Activated T-helper 1 cell treated with Interleukin-2 at 50 U/mL for 16 hours (primary cell): ENCODE measurements around the gene PTTG1IP.

Experiments
- DNase-seq: peaks from one replicate; pipeline ENCODE4 v3.0.0-alpha.2; 2020; ENCODE audit warnings: low read depth

PTTG1IP gene

DNA sequence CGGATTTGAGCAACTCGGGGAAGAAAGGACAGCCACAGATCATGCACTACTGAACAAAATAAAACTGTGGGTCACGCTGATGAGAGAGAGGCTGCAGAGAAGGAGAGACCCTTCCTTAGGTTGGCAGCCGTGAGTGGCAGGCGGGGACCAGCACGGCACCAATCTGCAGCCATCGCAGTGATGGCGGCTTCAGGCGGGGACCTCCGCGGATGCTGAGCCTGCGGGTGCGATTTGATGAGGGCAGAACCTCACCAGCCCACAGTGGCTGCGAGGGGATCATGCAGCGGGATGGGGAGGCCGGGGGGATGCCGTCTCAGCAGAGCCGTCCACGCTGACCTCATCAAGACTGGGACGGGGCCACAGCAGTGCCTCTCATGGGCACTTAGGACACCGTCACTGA is 35.4 kb upstream of the PTTG1IP start:
- DNase-seq = no peak

DNA sequence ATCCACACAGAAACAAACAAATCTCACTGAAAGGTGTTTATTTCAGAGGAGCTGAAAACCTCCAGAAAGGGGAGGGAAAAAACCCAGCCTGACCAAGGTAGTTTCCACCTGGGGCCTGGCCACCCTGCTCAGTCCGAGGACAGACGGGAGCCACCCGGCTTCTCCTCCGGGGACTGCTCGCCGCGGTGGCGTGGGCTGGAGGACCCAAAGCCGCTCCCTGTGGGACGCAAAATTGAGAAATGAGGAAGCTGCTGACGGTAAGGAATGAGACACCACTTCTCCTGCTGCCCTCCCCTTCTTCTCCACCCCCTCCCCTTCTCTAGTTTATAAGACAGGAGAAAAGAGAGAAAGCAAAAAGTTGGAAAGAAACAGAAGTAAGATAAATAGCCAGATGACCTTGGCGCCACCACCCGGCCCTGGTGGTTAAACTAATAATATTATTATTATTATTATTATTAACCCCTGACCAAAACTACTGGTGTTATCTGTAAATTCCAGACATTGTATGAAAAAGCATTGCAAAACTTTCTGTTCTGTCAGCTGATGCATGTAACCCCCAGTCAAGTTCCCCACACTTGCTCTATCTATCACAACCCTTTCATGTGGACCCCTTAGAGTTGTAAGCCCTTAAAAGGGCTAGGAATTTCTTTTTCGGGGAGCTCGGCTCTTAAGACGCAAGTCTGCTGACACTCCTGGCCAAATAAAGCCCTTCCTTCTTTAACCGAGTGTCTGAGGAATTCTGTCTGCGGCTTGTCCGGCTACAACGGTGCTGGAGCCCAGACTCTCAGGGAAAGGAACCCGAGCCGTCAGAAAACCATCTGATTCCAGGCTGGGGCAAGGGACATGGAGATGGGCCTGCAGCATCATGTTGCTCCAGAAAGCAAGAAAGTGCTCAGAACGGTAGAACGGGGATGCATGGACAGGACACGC is 34.7 kb upstream of the PTTG1IP start:
- no peak for DNase-seq

DNA sequence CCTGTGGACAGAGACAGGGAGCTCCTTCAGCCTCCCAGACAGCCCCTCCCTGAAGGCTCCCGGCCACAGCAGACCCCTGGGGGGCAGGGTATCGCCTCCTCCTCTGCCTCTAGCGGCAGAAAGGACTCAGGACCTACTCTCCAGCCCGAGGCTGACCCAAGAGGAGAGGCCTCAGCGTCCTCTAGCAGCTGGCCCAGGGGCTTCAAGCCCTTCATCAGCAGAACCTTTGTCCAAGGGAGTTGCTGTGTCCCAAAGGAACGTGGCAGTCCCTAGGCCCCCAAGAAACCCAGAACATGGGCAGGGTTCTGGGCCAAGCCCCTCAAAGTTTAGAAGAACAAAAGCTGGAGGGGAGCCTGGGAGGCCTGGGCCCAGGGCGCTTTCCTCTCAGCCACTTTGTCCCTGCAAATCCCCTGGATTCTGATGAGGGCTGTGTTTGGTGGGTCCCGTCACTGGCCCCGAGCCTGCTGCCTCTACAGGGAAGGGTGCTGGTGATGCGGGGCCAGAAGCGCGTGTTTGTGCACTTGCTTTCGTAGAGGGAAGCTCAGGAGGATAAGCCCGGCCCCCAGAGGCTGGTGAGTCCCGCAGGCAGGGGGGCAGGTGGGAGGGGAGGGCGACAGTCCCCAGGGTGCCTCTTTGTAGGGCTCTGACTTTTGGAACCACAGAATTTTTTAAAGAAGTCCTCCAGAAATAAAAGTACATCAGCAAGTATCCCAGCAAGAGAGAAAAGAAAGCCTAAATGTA is 33.9 kb upstream of the PTTG1IP start:
- no peak for DNase-seq

GRCh38 chr21:44905728-44906090 is 32.2 kb upstream of the PTTG1IP start:
- DNase-seq = no peak

GRCh38 chr21:44905016-44905727 is 31.7 kb upstream of the PTTG1IP start:
- DNase-seq = no peak

DNA sequence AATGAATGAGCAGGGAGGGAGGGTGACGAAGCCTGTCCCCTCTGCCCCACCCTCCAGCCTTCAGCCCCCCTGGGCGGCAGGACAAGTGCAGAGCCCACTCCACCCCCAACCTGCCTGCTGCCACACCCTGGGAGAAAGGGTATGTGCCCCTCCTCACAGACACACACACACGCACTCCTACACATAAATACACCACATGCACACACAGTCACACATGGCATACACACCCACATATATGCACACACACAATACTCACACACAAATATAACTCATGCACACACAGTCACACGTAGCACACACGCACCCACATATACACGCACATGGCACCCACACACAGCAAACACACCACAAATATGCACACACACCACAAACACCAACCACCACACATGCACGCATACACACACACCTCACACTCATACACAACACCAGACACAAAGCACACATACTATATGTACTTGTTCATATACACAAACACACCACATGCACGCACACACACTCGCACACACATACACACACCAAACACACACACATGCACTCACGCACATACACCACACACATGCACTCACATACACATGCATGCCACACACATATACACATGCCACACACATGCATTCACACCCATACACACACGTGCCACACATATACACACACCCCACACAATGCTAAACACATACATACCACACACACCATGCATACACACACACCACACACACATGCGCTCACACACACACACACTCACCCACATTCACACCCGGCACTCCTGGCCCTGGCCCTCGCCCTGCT is 30.8 kb upstream of the PTTG1IP start:
- no peak for DNase-seq

GRCh38 chr21:44903689-44904088 is 30.2 kb upstream of the PTTG1IP start:
- no peak for DNase-seq

DNA sequence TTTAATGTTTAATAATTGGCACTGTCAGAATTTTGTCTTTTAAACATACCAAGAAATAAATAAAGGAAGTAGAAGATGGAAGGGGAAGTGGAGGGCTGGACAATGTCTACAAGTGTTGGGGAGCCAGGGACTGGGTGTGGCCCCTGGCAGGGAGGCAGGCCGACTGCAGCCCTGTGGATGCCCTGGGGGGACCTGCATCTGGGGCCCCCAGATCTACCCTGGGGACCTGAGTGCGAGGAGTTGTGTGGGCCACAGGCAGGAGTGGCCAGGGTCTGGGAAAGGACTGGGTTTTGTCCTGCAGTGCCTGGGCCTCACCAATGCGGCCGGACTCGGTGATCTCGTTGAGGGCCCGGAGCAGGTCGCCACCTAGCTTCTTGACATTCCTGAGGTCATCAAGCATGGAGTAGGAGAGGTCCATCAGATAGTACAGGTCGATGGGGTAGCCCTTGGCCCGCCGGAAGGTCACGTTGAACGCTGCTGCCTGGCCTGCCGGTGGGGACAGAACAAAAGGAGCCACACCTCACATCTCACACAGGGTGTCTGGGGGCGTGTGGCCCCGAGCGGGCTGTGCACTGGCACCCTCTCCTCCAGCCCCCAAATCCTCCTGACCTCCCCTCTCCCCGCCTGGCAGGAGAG is 29.7 kb upstream of the PTTG1IP start:
- no peak for DNase-seq

- no peak for DNase-seq
These were observed 29.0 kb upstream of the PTTG1IP start for GRCh38 chr21:44902268-44903049.

GRCh38 chr21:44901391-44902074 is 28.0 kb upstream of the PTTG1IP start:
- no peak for DNase-seq

GRCh38 chr21:44900559-44901251 is 27.2 kb upstream of the PTTG1IP start:
- no peak for DNase-seq

- no peak for DNase-seq
These were observed 26.5 kb upstream of the PTTG1IP start for GRCh38 chr21:44899768-44900558.

DNA sequence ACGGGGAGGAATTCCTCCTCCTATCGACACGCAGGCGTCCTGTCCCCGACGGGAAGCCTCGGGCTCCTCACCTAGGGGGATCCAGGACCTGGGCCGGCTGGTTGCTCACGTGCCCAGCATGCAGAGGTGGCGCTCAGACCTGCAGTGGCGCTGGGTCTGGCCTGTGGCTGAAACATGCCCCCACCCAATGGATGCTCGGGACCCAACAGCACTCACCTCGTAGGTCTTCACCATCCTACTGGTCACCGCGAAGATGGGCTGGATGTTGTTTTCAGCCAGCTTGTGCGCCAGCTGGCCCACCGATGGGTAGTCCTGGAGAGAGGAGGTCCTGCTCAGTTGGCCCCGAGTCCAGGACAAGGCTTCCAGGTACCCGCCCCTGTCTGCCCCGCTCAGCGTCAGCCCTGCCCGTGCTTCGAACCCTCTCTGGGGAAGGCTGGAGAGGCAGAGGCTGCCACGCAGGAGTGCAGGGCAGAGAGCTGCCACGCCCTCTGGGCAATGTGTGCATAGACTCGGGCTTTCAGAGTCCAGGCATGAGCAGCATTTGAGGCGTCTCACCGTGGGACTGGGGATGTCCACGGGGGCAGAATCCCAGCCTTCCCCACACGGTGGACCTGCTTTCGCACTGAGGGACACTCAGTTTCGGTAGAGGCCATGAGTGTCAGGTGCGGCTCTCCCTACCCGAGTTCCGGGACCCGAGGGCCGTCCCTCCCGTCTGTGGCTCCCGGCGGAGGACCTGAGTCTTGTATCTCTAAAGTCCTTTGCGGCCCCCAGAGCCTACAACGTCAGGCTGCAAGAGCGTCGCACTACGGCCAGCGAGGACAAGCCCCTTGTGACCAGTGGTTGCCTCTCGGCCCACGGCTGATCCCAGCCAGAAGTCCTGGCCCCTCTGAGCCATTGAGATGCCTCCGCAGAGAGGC is 25.6 kb upstream of the PTTG1IP start:
- no peak for DNase-seq

DNA sequence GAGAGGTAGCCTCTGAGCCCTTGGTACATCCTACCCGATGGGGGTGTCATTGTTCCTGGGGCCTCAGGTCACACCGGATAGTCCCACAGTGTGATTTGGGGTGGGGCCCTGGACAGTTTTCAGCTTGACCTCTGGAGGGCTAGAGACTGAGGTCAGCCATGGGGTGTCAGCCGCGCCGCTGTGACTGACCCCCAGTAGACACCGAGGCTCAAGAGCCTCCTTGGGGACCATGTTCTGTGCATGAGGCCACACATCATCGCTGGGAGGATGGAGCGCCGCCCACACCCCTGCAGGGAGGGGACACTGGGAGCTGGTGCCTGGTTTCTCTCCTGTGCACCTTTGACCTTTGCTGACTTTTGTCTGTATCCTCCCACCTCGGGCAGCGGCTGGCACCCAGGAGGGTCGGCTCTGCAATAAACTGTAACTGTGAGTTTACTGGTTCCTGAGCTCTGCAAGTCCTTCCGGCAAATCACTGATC is 24.6 kb upstream of the PTTG1IP start:
- DNase-seq = no peak

DNA sequence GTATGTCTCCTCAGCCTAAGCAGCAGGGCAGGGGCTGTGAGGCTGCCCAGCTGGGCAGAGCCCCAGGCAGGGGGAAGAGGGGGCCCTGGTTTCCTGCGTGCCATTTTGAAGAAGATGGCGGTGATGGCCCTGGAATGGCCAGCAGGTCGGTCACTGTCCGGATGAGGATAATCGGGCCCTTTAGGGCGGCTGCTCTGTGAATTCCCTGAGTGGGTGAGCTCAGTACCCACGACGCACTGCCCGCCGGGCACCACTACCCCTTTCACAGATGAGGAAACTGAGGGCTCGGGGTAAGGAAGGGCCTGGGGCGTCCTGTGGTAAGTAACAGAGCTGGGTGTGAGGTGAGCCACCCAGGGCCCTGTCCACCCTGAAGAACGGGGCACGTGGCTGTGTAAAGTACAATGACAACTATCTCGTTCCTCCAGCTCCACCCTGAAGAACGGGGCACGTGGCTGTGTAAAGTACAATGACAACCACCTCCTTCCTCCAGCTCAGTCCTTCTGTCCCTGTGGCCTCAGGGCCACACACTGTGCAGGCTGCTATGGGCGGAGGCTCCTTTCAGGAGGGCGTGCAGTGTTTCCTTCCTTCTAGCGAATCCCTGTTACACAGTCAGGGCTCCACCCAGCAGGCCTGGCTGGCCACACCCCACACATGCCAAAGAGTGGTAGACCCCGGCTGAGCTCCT is 24.0 kb upstream of the PTTG1IP start:
- DNase-seq = no peak

GRCh38 chr21:44896561-44897286 is 23.2 kb upstream of the PTTG1IP start:
- no peak for DNase-seq
